ENCODE measurements around the gene USP53. TPM values are rescaled to one million over a fixed set of nuclear protein-coding genes. Genes with fewer than 3 reads are reported as not detected.

Gene USP53
- total and polyA plus RNA-seq, 9 of the 15 experiments (the other 6 are each of a cell fraction or from before 2014, with no cell fraction given) = 2.9 to 9.6 (median 8.3) TPM

DNA sequence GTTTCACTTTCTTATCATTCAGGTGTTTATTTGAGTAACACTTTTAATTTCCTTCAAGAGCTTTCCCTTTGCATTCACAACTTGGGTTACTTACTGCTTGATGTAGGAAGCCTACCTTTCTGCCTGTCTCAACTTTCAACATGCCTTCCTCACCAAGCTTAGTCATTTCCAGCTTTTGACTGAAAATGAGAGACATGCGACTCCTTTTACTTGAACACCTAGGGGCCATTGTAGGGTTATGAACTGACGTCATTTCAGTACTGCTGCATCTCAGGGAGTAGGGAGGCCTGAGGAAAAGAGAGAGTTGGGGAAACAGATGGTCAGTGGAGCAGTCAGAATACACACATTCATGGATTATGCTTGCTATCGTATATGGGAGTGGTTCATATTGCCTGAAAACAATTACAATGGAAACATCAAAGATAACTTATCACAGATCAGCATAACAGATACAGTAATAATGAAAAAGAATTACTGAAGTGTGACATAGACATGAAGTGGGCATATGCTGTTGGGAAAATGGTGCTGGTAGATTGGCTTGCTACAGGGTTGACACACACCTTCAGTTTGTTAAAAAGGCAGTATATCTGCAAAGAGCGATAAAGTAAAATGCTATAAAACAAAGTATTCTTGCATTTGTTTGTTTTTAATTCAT is 25.7 kb downstream of the USP53 start:
- no peak overlapping the region for H3K4me3 ChIP-seq
- in situ Hi-C loops (cut with MboI) = no loop called here
- H3K4me2 ChIP-seq (ENCODE audit: insufficient read depth, low read length) = no peak overlapping the region
- WGBS (ENCODE audit: insufficient coverage, low coverage, missing lambda C conversion rate) = 65% methylated on average over 4 of the region's 4 CpGs
- H3K36me3 ChIP-seq (ENCODE audit: control insufficient read depth, insufficient read depth, low read length) = peaks cover 5% of the 10 kb centered on the region; the same call in 1 of the 3 replicates
- H3K79me2 ChIP-seq (ENCODE audit: control insufficient read depth, insufficient read depth, low read length) = peaks cover 6% of the 10 kb centered on the region; the same call in 2 of the 3 replicates
- H2AFZ ChIP-seq (ENCODE audit: low read depth, low read length) = no peak overlapping the region
- intact Hi-C loops (cut with micrococcal nuclease) = no loop called here
- peaks cover 0 to 9% of the 10 kb centered on the region in 2 experiments; a peak in 2 of 5 replicates for H3K4me1 ChIP-seq (replicated peaks in 1 of 2; ENCODE audit: control insufficient read depth in 2 of 2, insufficient read depth in 2 of 2, low read length in 2 of 2)
- H3K27me3 ChIP-seq (ENCODE audit: control insufficient read depth in 2 of 2, insufficient read depth in 2 of 2, low read length in 2 of 2) = no peaks in the 10 kb centered on the region
- no TSS peak for BruUV-seq (replicated peaks)
- CTCF ChIA-PET (ENCODE audit: low intra/inter-chr PET ratio) = no interaction called here
- ATAC-seq (no peak), FAIRE-seq (no peak), DNase-seq (ENCODE audit: extremely low read depth in 1 of 4, low spot score in 3 of 4) (peak in 2 of 4 experiments; percentile 6 to 10)
- no peak overlapping the region for H3K27ac ChIP-seq (ENCODE audit: extremely low read depth, low read depth, low read length)
- POLR2A ChIA-PET = interaction anchor here (1.0 to 1.8 kb wide), 2 partner anchors 16 to 26 kb away, joined by 3 to 8 read pairs; partner anchors contain the start of gene USP53
- H3K9me1 ChIP-seq (ENCODE audit: control insufficient read depth, insufficient read depth, low read length) = no peaks in the 10 kb centered on the region
- no peaks in the 10 kb centered on the region for H4K20me1 ChIP-seq (replicated peaks; ENCODE audit: control insufficient read depth, insufficient read depth, low read length)
- TF ChIP-seq STAT5A (IDR thresholded peaks at IDR 0.05; ENCODE audit: borderline replicate concordance, low read length) (no peak), NR2F6 (CRISPR knock-in tag; IDR thresholded peaks at IDR 0.05) (no peak), DLX4 (CRISPR knock-in tag; IDR thresholded peaks at IDR 0.05) (no peak), RBM22 (IDR thresholded peaks at IDR 0.05; ENCODE audit: low read depth, low read length, poor library complexity, severe bottlenecking) (no peak), GATA2 (CRISPR knock-in tag; IDR thresholded peaks at IDR 0.05) (no peak), ZBTB7A (IDR thresholded peaks at IDR 0.05; ENCODE audit: borderline replicate concordance, control insufficient read depth, low read depth, low read length) (no peak), XRCC3 (IDR thresholded peaks at IDR 0.05) (no peak), ZNF639 (CRISPR knock-in tag; conservative IDR thresholded peaks at IDR 0.05 in 1 of 2, IDR thresholded peaks at IDR 0.05 in 1 of 2) (no peak), MYC (IDR thresholded peaks at IDR 0.05; ENCODE audit: low read depth, low read length) (no peak), MYC (CRISPR knock-in tag; IDR thresholded peaks at IDR 0.05; ENCODE audit: borderline replicate concordance, low read depth) (no peak), POLR3G (IDR thresholded peaks at IDR 0.05; ENCODE audit: extremely low read depth, insufficient read length, insufficient replicate concordance) (no peak), ASH1L (IDR thresholded peaks at IDR 0.05; ENCODE audit: borderline replicate concordance, low read depth, partially characterized antibody) (no peak), SMARCA5 (IDR thresholded peaks at IDR 0.05) (no peak), HDAC6 (IDR thresholded peaks at IDR 0.05; ENCODE audit: low read depth, low read length) (no peak), ARNT (IDR thresholded peaks at IDR 0.05) (no peak)
- no peaks in the 10 kb centered on the region for H3K9me3 ChIP-seq (replicated peaks; ENCODE audit: control insufficient read depth, insufficient read depth, low read depth, low read length)
- H3K9ac ChIP-seq (ENCODE audit: insufficient read depth in 1 of 2, low read depth in 2 of 2, low read length in 2 of 2) = no peak overlapping the region
